ENCODE results near the gene TBC1D4. TPM values are rescaled to one million over a fixed set of nuclear protein-coding genes. Genes with fewer than 3 reads are reported as not detected.
A peak's percentile ranks its signal among the peaks of the same experiment; 100 is the strongest.

TBC1D4 gene
- total RNA-seq, 6 experiments from 2014 or later: 7.7 to 18.6 (median 10.3) TPM

- H3K27me3 ChIP-seq: no peaks in the 10 kb centered on the region
- WGBS (ENCODE audit: insufficient coverage, low coverage, low lambda C conversion rate, missing lambda C conversion rate): 69% methylated on average over 2 of the region's 2 CpGs
- H3K36me3 ChIP-seq: no peaks in the 10 kb centered on the region
- intact Hi-C loops (cut with DNase I): no loop called here
- no peaks in the 10 kb centered on the region for H3K9me3 ChIP-seq
- H3K27ac ChIP-seq: no peak overlapping the region
- no peak overlapping the region for H3K4me3 ChIP-seq
- no peak for DNase-seq
- TF ChIP-seq POLR2A (IDR thresholded peaks at IDR 0.05): no peak
- TF ChIP-seq, protein P1, sequence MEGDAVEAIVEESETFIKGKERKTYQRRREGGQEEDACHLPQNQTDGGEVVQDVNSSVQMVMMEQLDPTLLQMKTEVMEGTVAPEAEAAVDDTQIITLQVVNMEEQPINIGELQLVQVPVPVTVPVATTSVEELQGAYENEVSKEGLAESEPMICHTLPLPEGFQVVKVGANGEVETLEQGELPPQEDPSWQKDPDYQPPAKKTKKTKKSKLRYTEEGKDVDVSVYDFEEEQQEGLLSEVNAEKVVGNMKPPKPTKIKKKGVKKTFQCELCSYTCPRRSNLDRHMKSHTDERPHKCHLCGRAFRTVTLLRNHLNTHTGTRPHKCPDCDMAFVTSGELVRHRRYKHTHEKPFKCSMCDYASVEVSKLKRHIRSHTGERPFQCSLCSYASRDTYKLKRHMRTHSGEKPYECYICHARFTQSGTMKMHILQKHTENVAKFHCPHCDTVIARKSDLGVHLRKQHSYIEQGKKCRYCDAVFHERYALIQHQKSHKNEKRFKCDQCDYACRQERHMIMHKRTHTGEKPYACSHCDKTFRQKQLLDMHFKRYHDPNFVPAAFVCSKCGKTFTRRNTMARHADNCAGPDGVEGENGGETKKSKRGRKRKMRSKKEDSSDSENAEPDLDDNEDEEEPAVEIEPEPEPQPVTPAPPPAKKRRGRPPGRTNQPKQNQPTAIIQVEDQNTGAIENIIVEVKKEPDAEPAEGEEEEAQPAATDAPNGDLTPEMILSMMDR (IDR thresholded peaks at IDR 0.05): no peak
- ATAC-seq: no peak
- peaks cover 0 to 20% (median 0%) of the 10 kb centered on the region in 4 donors for H3K4me1 ChIP-seq
Observed at GRCh38 chr13:75491376-75491775, 9.4 kb upstream of the TBC1D4 start.

GRCh38 chr13:75489502-75490263 lies 7.7 kb upstream of the TBC1D4 start:
- Histone ChIP-seq H3K4me1 (peaks cover 0 to 20% (median 0%) of the 10 kb centered on the region in 4 donors), H3K36me3 (no peaks in the 10 kb centered on the region), H3K27ac (peak overlapping the region; percentile 28 to 92 (median 62)), H3K4me3 (peak overlapping the region in 2 of 3 donors; percentile 31 to 39), H3K9me3 (no peaks in the 10 kb centered on the region), H3K27me3 (no peaks in the 10 kb centered on the region)
- TF ChIP-seq, protein P1 (IDR thresholded peaks at IDR 0.05): no peak
- TF ChIP-seq POLR2A (IDR thresholded peaks at IDR 0.05): no peak
- intact Hi-C loops (cut with DNase I): loop anchor here (10.0 kb wide), 2 partner anchors 55 to 115 kb away; partner anchors contain the start of gene UCHL3 (in 1 of the 2)
- WGBS (ENCODE audit: insufficient coverage, low coverage, low lambda C conversion rate, missing lambda C conversion rate): 5% methylated on average over 10 of the region's 10 CpGs
- peak; percentile 78 to 91 (median 87) for ATAC-seq
- peak; percentile 52 to 66 (median 55) for DNase-seq

DNA sequence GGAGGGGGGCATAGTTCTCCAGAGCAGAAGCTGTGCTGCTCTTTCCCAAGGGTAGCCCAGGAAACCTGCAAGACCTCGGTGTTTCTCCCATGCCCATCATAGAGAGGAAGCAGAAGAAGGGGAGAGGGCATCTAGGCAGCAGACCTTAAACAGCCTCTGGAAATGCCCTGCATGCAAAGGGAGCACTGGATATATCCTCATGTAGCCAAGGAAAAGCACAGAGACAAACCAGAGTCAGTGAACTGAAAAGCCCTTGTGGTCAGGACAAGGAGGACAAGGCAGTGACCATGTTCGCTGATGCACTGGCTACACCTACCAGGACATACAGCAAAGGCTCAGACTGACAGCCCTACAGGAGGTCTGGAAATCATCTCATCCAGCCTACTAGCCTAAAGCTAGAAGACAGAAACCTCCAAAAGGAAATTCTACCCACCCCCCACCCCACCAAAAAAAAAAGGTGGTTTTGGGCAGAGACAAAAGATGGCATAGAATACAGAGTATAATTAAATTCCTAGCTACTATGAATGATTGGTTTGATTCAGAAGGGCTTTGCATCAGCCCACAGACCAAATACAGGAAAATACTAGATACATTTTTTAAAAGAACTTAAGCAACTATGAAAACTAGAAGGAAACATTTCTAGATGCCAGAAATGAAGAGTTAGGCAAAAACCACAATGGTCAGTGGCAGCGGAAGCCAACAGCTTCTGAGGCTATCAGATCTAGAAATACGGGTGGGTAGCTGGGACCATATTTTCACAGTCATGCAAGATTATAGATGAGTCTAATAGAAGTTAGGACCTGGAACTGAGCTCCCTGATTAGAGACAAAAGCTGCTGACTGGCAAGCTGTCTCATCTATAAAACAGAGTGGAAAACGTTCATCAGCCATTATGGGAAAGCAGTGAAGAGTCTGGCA lies 4.4 kb upstream of the TBC1D4 start:
- H3K4me3 ChIP-seq: no peak overlapping the region
- intact Hi-C loops (cut with DNase I): loop anchor here (10.0 kb wide), 2 partner anchors 58 to 112 kb away; partner anchors contain the start of gene UCHL3 (in 1 of the 2)
- no peaks in the 10 kb centered on the region for H3K27me3 ChIP-seq
- H3K9me3 ChIP-seq: no peaks in the 10 kb centered on the region
- ATAC-seq: no peak
- DNase-seq: no peak
- TF ChIP-seq, protein P1 (IDR thresholded peaks at IDR 0.05): no peak
- TF ChIP-seq POLR2A (IDR thresholded peaks at IDR 0.05): no peak
- 49% methylated on average over 5 of the region's 5 CpGs for WGBS (ENCODE audit: insufficient coverage, low coverage, low lambda C conversion rate, missing lambda C conversion rate)
- no peak overlapping the region for H3K27ac ChIP-seq
- no peaks in the 10 kb centered on the region for H3K36me3 ChIP-seq
- peaks cover 0 to 16% (median 0%) of the 10 kb centered on the region in 4 donors for H3K4me1 ChIP-seq

- no peaks in the 10 kb centered on the region for H3K36me3 ChIP-seq
- no peak for ATAC-seq
- H3K27ac ChIP-seq: no peak overlapping the region
- H3K4me1 ChIP-seq: peaks cover 0 to 15% (median 0%) of the 10 kb centered on the region in 4 donors
- no peaks in the 10 kb centered on the region for H3K27me3 ChIP-seq
- DNase-seq: no peak
- TF ChIP-seq POLR2A (IDR thresholded peaks at IDR 0.05): no peak
- 60% methylated on average over 1 of the region's 1 CpG for WGBS (ENCODE audit: insufficient coverage, low coverage, low lambda C conversion rate, missing lambda C conversion rate)
- intact Hi-C loops (cut with DNase I): loop anchor here (10.0 kb wide), 2 partner anchors 59 to 111 kb away; partner anchors contain the start of gene UCHL3 (in 1 of the 2)
- no peak overlapping the region for H3K4me3 ChIP-seq
- no peaks in the 10 kb centered on the region for H3K9me3 ChIP-seq
Observed at GRCh38 chr13:75485286-75486062, 3.5 kb upstream of the TBC1D4 start.

All from right lobe of liver (tissue), 6 donors.